D721Med (cell line): ENCODE data around the gene ZGRF1.
"Not testable (repeated sequence)": the region's sequence is repeated elsewhere in the genome, so short reads cannot be mapped to it uniquely, and the experiment has no call there.

Experiments used
- DNase-seq: peaks from one replicate; pipeline ENCODE4 v3.0.0; 2011; ENCODE audit warnings: low spot score; ENCODE audit not compliant: insufficient read length
- FAIRE-seq: peaks from 2 replicates; lab custom pipeline; 2011; peaks lifted over from hg19 to GRCh38; lab: Jason Lieb, UNC
- CTCF ChIP-seq: IDR thresholded peaks from 2 replicates; pipeline ENCODE4 v1.5.1; 2012; ENCODE audit warnings: mild to moderate bottlenecking, control low read depth; ENCODE audit not compliant: insufficient read depth; ENCODE audit errors: missing control alignments

The ZGRF1 gene

DNA sequence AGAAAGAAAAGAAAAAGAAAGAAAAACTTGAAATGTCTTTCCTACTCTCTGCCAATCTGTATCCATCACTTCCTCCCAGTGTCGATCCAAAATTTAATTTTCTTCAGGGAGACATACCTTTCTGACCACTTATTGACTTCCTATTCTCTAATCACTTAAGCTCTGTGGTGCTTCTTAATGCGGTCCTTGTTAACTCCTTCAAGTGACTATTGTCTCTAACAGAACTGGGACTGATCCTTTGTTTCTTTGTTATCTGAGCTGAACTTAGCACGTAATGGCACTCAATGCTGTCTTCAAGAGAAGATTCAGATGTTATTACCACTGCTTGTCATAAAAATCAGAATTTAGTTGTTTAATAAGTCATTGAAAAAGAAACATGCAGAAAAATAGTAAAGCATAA, 31.4 kb upstream of the ZGRF1 start:
- DNase-seq (no peak), FAIRE-seq (no peak)
- TF ChIP-seq CTCF = no peak

DNA sequence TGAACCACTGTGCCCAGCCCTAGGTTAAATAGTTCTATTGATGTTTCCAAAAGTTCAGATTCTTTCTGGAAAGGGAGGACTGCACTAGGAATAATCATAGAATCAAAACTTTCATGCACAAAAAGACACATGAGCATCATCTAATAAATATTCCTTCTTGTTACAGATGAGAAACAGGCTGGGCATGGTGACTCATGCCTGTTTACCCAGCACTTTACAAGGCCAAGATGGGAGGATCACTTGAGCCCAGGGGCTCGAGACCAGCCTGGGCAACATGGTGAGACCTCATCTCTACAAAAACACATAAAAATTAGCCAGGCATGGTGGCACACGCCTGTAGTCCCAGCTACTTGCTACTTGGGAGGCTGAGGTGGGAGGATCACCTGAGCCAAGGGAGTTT, 27.9 kb upstream of the ZGRF1 start:
- FAIRE-seq (no peak), DNase-seq (no peak)
- TF ChIP-seq CTCF = no peak

DNA sequence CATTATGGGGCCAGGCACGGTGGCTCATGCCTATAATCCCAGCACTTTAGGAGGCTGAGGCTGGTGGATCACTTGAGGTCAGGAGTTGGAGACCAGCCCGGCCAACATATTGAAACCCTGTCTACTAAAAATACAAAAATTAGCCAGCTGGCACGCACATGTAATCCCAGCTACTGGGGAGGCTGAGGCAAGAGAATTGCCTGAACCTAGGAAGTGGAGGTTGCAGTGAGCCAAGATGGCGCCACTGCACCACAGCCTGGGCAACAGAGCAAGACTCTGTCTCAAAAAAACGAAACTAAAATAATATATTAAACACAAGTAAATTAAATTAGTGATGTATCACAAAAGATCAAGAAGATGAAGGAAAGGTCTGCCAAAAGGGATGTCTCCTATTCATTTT, 19.4 kb upstream of the ZGRF1 start:
- not testable (repeated sequence) for FAIRE-seq, DNase-seq

DNA sequence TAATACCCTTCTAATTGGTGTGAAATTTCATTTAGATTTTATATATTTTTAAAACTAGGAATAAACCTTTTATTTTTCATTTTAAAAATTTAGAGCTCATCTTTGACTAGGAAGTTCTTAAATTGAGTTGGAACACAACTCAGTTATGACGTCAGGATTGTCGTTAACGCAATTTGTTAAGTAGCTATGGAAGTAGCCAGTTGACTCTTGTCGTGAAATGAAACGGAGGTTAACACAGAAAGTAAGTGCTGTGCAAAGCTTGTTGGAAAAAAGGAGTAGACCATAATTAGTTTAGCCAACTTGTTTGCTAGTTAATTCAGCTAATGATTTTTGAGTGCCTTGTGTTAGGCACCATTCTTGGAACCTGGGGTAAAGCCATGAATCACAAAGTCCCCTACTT, 18.6 kb upstream of the ZGRF1 start:
- FAIRE-seq = no peak
- no peak for TF ChIP-seq CTCF
- no peak for DNase-seq

- TF ChIP-seq CTCF = no peak
- no peak for DNase-seq
- FAIRE-seq = no peak
Observed at GRCh38 chr4:112652216-112652615, 15.5 kb upstream of the ZGRF1 start.

DNA sequence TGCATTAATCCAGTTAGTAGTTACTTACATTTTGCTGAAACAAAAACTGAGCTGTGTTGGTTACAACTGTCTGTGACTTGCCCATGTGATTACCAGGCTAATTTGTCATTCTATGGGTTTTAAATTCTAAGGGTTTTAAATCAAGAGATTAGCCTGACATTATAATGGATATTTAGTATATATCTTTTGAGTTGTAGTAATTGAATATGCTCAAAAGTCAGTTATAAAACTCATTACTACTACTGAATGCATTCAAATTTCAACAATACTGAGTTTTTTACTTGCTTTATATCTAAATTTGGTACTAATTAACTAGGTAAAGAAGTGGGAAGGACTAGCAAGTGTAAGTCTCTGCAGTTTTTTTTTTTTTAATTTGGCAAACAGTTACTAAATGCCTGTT, 14.9 kb upstream of the ZGRF1 start:
- no peak for TF ChIP-seq CTCF
- DNase-seq (no peak), FAIRE-seq (no peak)

- no peak for DNase-seq
- no peak for FAIRE-seq
- TF ChIP-seq CTCF = no peak
Observed at GRCh38 chr4:112650332-112650731, 13.6 kb upstream of the ZGRF1 start.

GRCh38 chr4:112649055-112649408, 12.3 kb upstream of the ZGRF1 start:
- no peak for DNase-seq
- TF ChIP-seq CTCF = no peak
- no peak for FAIRE-seq
